ENCODE data around the gene TXNDC9.
"Not testable (repeated sequence)": the region's sequence is repeated elsewhere in the genome, so short reads cannot be mapped to it uniquely, and the experiment has no call there.

The TXNDC9 gene

DNA sequence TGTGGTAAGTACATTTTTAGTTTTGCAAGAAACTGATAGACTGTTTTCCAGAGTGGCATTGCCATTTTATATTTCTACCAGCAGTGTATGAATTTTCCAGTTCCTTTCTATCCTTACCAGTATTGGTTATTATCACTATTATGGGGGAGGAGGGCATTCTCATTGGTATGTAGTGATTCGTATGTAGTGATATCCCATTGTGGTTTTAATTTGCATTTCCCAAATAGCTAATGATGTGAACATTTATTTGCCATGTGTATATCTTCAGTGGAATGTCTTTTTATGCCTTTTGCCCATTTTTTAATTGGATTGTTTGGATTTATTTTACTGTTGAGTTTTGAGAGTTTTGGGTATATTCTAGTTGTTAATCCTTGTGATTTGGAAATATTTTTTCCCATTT, 17.9 kb upstream of the TXNDC9 start:
- H3K27ac ChIP-seq (ENCODE audit: low read length), result no peak overlapping the region
- H3K4me3 ChIP-seq (ENCODE audit: low read length), result no peak overlapping the region
- no peak overlapping the region for H3K9ac ChIP-seq (ENCODE audit: low read depth, low read length)
- no peaks in the 10 kb centered on the region for H3K9me3 ChIP-seq (ENCODE audit: insufficient read depth, low read depth, low read length)
- H3K27me3 ChIP-seq (ENCODE audit: insufficient read depth, low read length), result no peaks in the 10 kb centered on the region
- H3K36me3 ChIP-seq (ENCODE audit: insufficient read depth, low read depth, low read length), result no peaks in the 10 kb centered on the region
- peaks cover 4% of the 10 kb centered on the region; the same call in 1 of the 2 replicates for H3K4me1 ChIP-seq (ENCODE audit: insufficient read depth, low read length)

DNA sequence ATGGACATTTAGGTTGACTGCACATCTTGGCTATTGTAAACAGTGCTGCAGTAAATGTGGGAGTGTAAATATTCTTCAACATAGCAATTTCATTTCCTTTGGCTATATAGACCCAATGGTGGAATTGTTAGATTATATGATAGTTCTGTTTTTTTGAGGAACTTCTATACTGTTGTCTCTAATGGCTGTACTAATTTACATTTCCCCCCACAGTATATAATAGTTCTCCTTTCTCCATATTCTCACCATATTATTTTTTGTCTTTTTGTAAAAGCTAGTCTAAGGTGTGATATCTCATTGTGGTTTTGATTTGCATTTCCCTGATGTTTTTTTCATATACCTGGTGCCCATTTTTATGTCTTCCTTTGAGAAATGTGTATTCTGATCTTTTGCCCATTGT, 14.1 kb upstream of the TXNDC9 start:
- Histone ChIP-seq H3K4me3 (ENCODE audit: low read length) (no peak overlapping the region), H3K4me1 (ENCODE audit: insufficient read depth, low read length) (no peaks in the 10 kb centered on the region), H3K27ac (ENCODE audit: low read length) (no peak overlapping the region), H3K9me3 (ENCODE audit: insufficient read depth, low read depth, low read length) (no peaks in the 10 kb centered on the region), H3K9ac (ENCODE audit: low read depth, low read length) (no peak overlapping the region), H3K27me3 (ENCODE audit: insufficient read depth, low read length) (no peaks in the 10 kb centered on the region), H3K36me3 (ENCODE audit: insufficient read depth, low read depth, low read length) (no peaks in the 10 kb centered on the region)

DNA sequence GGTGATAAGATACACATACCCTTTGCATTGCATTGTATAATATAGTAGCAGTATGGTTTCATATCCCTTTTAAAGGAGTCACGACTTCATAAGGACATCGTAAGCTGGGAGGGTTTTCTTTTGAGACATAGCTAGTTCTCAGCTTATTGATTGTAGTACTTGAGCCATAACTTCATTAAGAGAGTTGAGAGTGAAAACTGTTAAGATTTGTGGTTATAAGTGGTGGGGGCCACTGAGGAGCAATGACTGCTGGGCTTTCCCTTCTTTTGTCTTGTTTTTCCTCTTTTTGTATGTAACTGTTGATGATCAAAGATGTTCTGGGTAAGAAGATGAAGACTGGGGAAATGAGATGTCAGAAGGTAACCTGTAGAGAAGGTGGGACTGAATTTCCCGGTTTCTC, 12.0 kb upstream of the TXNDC9 start:
- Histone ChIP-seq H3K4me1 (ENCODE audit: insufficient read depth, low read length) (no peaks in the 10 kb centered on the region), H3K27ac (ENCODE audit: low read length) (no peak overlapping the region), H3K9ac (ENCODE audit: low read depth, low read length) (no peak overlapping the region), H3K36me3 (ENCODE audit: insufficient read depth, low read depth, low read length) (no peaks in the 10 kb centered on the region), H3K9me3 (ENCODE audit: insufficient read depth, low read depth, low read length) (no peaks in the 10 kb centered on the region), H3K4me3 (ENCODE audit: low read length) (no peak overlapping the region), H3K27me3 (ENCODE audit: insufficient read depth, low read length) (no peaks in the 10 kb centered on the region)

DNA sequence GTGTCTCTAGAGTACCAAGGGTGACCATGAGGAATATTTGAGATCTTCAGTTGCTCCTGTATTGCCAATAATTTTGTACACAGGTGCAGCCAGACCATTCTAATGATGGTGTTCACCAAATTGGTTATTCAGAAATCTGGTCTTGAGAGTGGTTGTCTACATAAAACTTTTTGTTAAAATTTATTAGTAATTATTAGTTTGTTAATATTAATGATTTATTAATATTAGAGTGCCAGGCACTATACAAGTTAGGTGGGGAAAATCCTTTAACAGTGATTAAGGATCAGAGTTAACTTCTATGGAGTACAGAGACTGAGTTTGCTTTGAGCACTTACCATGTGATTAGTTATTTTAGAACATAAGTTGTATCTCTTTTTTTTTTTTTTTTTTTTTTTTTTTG, 10.1 kb upstream of the TXNDC9 start:
- Histone ChIP-seq H3K36me3 (ENCODE audit: insufficient read depth, low read depth, low read length) (no peaks in the 10 kb centered on the region), H3K4me3 (ENCODE audit: low read length) (no peak overlapping the region), H3K27ac (ENCODE audit: low read length) (no peak overlapping the region), H3K9me3 (ENCODE audit: insufficient read depth, low read depth, low read length) (no peaks in the 10 kb centered on the region), H3K27me3 (ENCODE audit: insufficient read depth, low read length) (no peaks in the 10 kb centered on the region), H3K9ac (ENCODE audit: low read depth, low read length) (no peak overlapping the region), H3K4me1 (ENCODE audit: insufficient read depth, low read length) (no peaks in the 10 kb centered on the region)

DNA sequence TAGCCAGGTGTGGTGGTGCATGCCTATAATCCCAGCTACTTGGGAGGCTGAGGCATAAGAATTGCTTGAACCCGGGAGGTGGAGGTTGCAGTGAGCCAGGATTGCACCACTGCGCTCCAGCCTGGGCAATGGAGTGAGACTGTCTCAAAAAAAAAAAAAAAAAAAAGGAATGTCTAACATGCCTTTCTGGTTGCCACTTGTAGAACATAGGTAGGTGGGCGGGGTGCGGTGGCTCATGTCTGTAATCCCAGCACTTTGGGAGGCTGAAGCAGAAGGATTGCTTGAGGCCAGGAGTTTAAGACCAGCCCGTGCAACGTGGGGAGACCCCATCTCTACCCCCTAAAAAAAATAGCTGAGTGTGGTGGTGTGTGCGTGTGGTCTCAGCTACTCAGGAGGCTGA, 9.3 kb upstream of the TXNDC9 start:
- H3K4me1 ChIP-seq (ENCODE audit: insufficient read depth, low read length); H3K27me3 ChIP-seq (ENCODE audit: insufficient read depth, low read length); H3K9me3 ChIP-seq (ENCODE audit: insufficient read depth, low read depth, low read length); H3K4me3 ChIP-seq (ENCODE audit: low read length); H3K36me3 ChIP-seq (ENCODE audit: insufficient read depth, low read depth, low read length); H3K9ac ChIP-seq (ENCODE audit: low read depth, low read length); H3K27ac ChIP-seq (ENCODE audit: low read length): not testable (repeated sequence)

DNA sequence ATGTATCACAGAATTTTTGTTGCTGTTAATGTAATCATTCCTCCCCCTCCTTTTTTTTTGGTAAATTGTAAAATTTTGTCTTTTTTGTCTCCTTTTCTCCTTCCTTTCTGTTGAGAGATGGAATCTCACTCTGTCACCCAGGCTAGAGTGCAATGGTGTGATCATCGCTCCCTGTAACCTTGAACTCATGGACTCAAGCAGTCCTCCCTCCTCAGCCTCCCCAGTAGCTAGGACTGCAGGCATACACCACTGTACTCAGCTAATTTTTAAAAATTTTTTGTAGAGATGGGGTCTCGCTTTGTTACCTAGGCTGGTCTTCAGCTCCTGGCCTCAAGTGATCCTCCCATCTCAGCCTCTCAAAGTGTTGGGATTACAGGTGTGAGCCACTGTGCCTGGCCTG, 6.4 kb upstream of the TXNDC9 start:
- Histone ChIP-seq H3K4me3 (ENCODE audit: low read length) (no peak overlapping the region), H3K27me3 (ENCODE audit: insufficient read depth, low read length) (no peaks in the 10 kb centered on the region), H3K27ac (ENCODE audit: low read length) (no peak overlapping the region), H3K36me3 (ENCODE audit: insufficient read depth, low read depth, low read length) (no peaks in the 10 kb centered on the region), H3K9ac (ENCODE audit: low read depth, low read length) (no peak overlapping the region), H3K4me1 (ENCODE audit: insufficient read depth, low read length) (peaks cover 4% of the 10 kb centered on the region; the same call in 1 of the 2 replicates), H3K9me3 (ENCODE audit: insufficient read depth, low read depth, low read length) (no peaks in the 10 kb centered on the region)

DNA sequence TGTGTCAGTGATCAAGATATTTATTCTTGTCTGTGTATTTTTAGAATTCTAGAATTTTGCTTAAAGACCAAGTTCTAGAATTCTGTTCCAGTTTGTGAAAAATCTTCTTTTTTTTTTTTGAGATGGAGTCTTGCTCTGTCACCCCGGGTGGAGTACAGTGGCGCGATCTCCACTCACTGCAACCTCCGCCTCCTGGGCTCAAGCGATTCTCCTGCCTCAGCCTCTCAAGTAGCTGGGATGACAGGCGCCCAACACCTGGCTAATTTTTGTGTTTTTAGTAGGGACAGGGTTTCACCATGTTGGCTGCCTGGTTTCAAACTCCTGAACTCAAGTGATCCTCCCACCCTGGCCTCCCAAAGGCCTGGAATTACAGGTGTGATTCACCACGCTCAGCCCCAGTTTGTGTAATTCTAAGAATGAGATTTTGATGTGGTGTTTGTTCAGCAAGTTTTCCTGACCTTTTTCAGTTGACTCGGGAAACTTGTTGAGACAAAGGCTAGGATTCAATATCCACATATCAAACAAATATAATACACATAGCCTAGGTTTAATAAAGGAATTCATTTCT, 4.6 kb upstream of the TXNDC9 start:
- Histone ChIP-seq H3K36me3 (ENCODE audit: insufficient read depth, low read depth, low read length) (no peaks in the 10 kb centered on the region), H3K9ac (ENCODE audit: low read depth, low read length) (no peak overlapping the region; the same call in 1 of the 2 replicates), H3K9me3 (ENCODE audit: insufficient read depth, low read depth, low read length) (no peaks in the 10 kb centered on the region), H3K4me3 (ENCODE audit: low read length) (no peak overlapping the region), H3K27me3 (ENCODE audit: insufficient read depth, low read length) (no peaks in the 10 kb centered on the region), H3K27ac (ENCODE audit: low read length) (no peak overlapping the region), H3K4me1 (ENCODE audit: insufficient read depth, low read length) (peaks cover 4% of the 10 kb centered on the region; the same call in 1 of the 2 replicates)

DNA sequence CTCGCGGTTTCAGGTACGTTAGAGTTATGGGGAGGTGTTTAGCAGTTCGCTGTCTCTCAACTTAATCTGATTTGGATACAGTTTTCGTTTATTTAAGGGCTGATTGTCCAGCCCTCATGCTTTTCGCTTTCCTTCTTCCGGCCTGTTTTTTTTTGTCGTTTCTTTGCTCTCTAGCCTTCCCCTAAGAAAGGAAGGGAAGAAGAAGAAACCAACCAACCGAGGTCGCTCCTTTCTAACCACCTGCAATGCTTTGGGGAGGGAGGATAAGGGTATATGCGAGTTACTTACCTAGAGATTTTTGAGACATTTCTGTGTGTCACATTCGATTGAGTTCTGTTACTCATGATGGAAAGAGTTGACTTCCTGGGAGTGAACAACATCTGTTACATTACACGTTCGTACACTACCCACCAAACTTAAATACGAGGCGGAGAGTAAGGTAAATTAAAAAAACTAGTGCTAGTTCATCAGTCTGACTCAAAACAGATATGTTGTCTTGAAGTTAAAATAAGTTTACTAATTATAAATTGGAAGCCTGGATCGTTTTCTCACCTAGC, 2.0 kb upstream of the TXNDC9 start:
- Histone ChIP-seq H3K4me1 (ENCODE audit: insufficient read depth, low read length) (peaks cover 4% of the 10 kb centered on the region; the same call in 1 of the 2 replicates), H3K4me3 (ENCODE audit: low read length) (peak overlapping the region; percentile 98), H3K9ac (ENCODE audit: low read depth, low read length) (peak overlapping the region; percentile 81), H3K36me3 (ENCODE audit: insufficient read depth, low read depth, low read length) (peaks cover 4% of the 10 kb centered on the region; the same call in 1 of the 2 replicates), H3K27ac (ENCODE audit: low read length) (no peak overlapping the region), H3K9me3 (ENCODE audit: insufficient read depth, low read depth, low read length) (no peaks in the 10 kb centered on the region), H3K27me3 (ENCODE audit: insufficient read depth, low read length) (no peaks in the 10 kb centered on the region)

DNA sequence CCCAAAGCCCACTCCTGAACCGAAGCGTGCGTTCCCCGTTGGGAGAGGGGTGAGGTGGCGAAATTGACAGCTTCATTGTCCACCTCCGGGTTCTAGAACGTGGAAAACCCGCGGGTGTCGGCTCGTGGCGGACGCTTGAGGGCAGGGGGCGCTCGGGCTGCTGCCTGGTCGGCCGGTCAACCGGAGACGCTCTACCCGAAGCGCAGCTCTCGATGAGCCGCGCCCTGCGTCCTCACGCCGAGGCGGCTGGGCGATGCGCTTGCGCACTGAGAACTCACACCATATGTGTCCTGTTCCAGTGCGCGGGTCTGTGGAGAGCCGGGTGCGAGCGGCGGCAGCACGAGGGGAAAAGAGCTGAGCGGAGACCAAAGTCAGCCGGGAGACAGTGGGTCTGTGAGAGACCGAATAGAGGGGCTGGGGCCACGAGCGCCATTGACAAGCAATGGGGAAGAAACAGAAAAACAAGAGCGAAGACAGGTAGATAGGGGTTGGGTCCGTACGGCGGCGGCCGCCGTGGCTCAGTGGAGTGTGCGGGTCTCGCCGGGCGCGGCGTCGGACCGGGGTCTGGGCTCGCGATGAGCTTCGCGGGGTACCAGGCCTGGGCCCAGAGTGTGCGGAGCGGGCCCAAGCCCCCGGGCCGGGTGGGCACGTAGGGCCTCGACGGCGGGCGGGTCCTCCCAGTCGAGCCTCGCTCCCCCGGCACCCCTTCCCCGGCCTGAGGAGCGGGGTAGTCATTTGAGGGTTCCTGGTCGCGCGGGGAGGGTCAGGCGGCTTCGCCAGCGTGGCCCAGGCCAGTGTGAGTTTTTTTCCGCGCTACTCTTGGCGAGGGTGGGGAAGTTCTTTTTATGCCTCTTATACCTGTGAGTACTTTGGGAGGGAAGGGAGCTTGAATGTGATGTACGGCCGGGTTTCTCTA, 1.2 kb upstream of the TXNDC9 start, which contains the start of gene EIF5B:
TSS of gene EIF5B (plus strand) at position 277 of the 916 bp plus-strand sequence. CDS start at position 443, 166 bp downstream.
- Histone ChIP-seq H3K9ac (ENCODE audit: low read depth, low read length) (peak within 1 kb of the TSS; percentile 94), H3K9me3 (ENCODE audit: insufficient read depth, low read depth, low read length) (no peaks in the 10 kb centered on the region), H3K36me3 (ENCODE audit: insufficient read depth, low read depth, low read length) (peaks cover 11% of the 10 kb centered on the region), H3K27ac (ENCODE audit: low read length) (peak within 1 kb of the TSS; percentile 84), H3K4me3 (ENCODE audit: low read length) (peak within 1 kb of the TSS; percentile 98), H3K4me1 (ENCODE audit: insufficient read depth, low read length) (peaks cover 4% of the 10 kb centered on the region; the same call in 1 of the 2 replicates), H3K27me3 (ENCODE audit: insufficient read depth, low read length) (no peaks in the 10 kb centered on the region)

DNA sequence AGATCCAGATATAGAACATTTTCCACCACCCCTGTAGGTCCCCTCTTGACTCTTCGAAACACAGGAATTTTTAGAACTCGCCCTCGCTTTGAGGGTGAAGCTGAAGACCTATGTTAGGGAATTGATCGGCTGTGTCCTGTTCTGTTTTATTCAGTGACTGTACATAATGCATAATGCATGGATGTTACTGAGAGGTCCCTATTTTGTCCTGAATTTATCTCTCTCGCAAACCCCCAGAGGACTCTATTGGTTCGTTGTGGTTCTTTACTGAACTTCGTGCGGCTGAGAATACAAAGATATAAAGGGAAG, 625 bp upstream of the TXNDC9 start:
- Histone ChIP-seq H3K36me3 (ENCODE audit: insufficient read depth, low read depth, low read length) (peaks cover 17% of the 10 kb centered on the region), H3K4me3 (ENCODE audit: low read length) (peak overlapping the region; percentile 98), H3K9me3 (ENCODE audit: insufficient read depth, low read depth, low read length) (no peaks in the 10 kb centered on the region), H3K4me1 (ENCODE audit: insufficient read depth, low read length) (peaks cover 4% of the 10 kb centered on the region; the same call in 1 of the 2 replicates), H3K27me3 (ENCODE audit: insufficient read depth, low read length) (no peaks in the 10 kb centered on the region), H3K9ac (ENCODE audit: low read depth, low read length) (peak overlapping the region; percentile 7; the same call in 1 of the 2 replicates), H3K27ac (ENCODE audit: low read length) (no peak overlapping the region)

DNA sequence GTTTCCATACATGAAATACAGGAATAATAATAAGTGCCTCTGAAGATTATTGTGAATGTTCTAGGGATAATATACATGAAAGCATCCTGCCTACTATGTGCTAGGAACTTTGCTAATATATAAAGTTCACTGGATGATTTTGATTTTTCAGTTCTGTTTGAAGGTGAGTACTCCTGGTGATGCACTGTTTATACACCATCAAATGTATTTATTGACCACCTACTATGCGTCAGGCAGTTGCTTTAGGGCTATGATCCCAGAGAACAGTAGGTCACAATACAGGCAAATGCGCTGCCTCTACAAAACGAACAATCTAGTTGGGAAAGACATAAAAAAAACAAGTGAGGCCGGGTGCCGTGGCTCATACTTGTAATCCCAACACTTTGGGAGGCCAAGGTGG, 10.7 kb downstream of the TXNDC9 start:
- H3K4me3 ChIP-seq (ENCODE audit: low read length), result no peak overlapping the region
- H3K9ac ChIP-seq (ENCODE audit: low read depth, low read length), result no peak overlapping the region
- no peaks in the 10 kb centered on the region for H3K9me3 ChIP-seq (ENCODE audit: insufficient read depth, low read depth, low read length)
- H3K36me3 ChIP-seq (ENCODE audit: insufficient read depth, low read depth, low read length), result peaks cover 84% of the 10 kb centered on the region
- H3K4me1 ChIP-seq (ENCODE audit: insufficient read depth, low read length), result no peaks in the 10 kb centered on the region
- no peaks in the 10 kb centered on the region for H3K27me3 ChIP-seq (ENCODE audit: insufficient read depth, low read length)
- no peak overlapping the region for H3K27ac ChIP-seq (ENCODE audit: low read length)

DNA sequence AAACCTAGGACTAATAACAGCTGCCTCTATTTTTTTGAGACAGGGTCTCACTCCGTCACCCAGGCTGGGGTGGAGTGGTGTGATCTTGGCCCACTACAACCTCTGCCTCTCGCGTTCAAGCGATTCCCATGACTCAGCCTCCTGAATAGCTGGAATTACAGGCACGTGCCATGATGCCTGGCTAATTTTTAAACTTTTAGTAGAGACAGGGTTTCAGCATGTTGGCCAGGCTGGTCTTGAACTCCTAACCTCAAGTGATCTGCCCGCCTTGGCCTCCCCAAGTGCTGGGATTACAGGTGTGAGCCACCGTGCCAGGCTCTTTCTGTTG, 18.3 kb downstream of the TXNDC9 start:
- not testable (repeated sequence) for H3K4me3 ChIP-seq (ENCODE audit: low read length); H3K4me1 ChIP-seq (ENCODE audit: insufficient read depth, low read length); H3K27me3 ChIP-seq (ENCODE audit: insufficient read depth, low read length); H3K9me3 ChIP-seq (ENCODE audit: insufficient read depth, low read depth, low read length); H3K9ac ChIP-seq (ENCODE audit: low read depth, low read length); H3K27ac ChIP-seq (ENCODE audit: low read length)
- peaks cover 49% of the 10 kb centered on the region for H3K36me3 ChIP-seq (ENCODE audit: insufficient read depth, low read depth, low read length)
